PC-9 (cell line): ENCODE data around the gene MARK2. TPM values are rescaled to one million over a fixed set of nuclear protein-coding genes. Genes with fewer than 3 reads are reported as not detected.

Source experiments
- BruUV-seq: library from RNA; stranded (reverse); fragments of 400-500 nt; replicated peaks from 2 replicates; lab custom pipeline; 2021; lab: Mats Ljungman, UMichigan
- CTCF ChIA-PET: fragments of 300-600 bp; sonication (Branson Sonifier 250); formaldehyde crosslinking; loops from one replicate; lab custom pipeline; 2022; ENCODE audit warnings: antibody characterized with exemption; lab: Charles Lee
- POLR2A ChIA-PET: fragments of 300-600 bp; sonication (Branson Sonifier 250); formaldehyde crosslinking; loops from one replicate; lab custom pipeline; 2022; ENCODE audit warnings: antibody characterized with exemption; ENCODE audit not compliant: unreplicated experiment; lab: Charles Lee
- DNase-seq, 2 experiments: peaks; one replicate each; pipeline versions ENCODE4 v3.0.0 to v3.0.0-alpha.2; 2015 to 2022; ENCODE audit warnings: mixed read lengths in 1 of 2
- H2AFZ ChIP-seq: fragments of 200-600 bp; sonication (generic); 2 replicates; pipeline ENCODE4 v1.8.1; 2017; ENCODE audit warnings: antibody characterized with exemption
- H3F3A ChIP-seq: fragments of 200-600 bp; sonication (generic); 2 replicates; pipeline ENCODE4 v1.8.1; 2017; ENCODE audit warnings: antibody characterized with exemption, mild to moderate bottlenecking, low read depth; ENCODE audit not compliant: insufficient read depth
- H3K27ac ChIP-seq: fragments of 200-600 bp; sonication (generic); 2 replicates; pipeline ENCODE4 v1.6.1; 2016; ENCODE audit warnings: mixed run types
- H3K27me3 ChIP-seq: fragments of 200-600 bp; sonication (generic); 2 replicates; pipeline ENCODE4 v1.6.1; 2016; ENCODE audit warnings: low read depth, mixed run types; ENCODE audit not compliant: insufficient read depth
- H3K36me3 ChIP-seq: fragments of 200-600 bp; sonication (generic); 2 replicates; pipeline ENCODE4 v1.6.1; 2016; ENCODE audit warnings: low read depth, mixed run types
- H3K4me1 ChIP-seq: fragments of 200-600 bp; sonication (generic); replicated peaks from 2 replicates; pipeline ENCODE4 v1.6.1; 2016; ENCODE audit warnings: mixed run types; ENCODE audit not compliant: insufficient read depth
- H3K4me2 ChIP-seq: fragments of 200-600 bp; sonication (generic); 2 replicates; pipeline ENCODE4 v1.6.1; 2017; ENCODE audit warnings: mixed run types
- H3K4me3 ChIP-seq: fragments of 200-600 bp; sonication (generic); 2 replicates; pipeline ENCODE4 v1.6.1; 2016; ENCODE audit warnings: mixed run types
- H3K79me2 ChIP-seq: fragments of 200-600 bp; sonication (generic); 2 replicates; pipeline ENCODE4 v1.6.1; 2017; ENCODE audit warnings: low read depth, mixed run types
- H3K9me2 ChIP-seq: fragments of 200-600 bp; sonication (generic); 2 replicates; pipeline ENCODE4 v1.8.1; 2017; ENCODE audit warnings: mild to moderate bottlenecking; ENCODE audit not compliant: insufficient read depth
- H3K9me3 ChIP-seq: fragments of 200-600 bp; sonication (generic); 2 replicates; pipeline ENCODE4 v1.8.1; 2016; ENCODE audit warnings: low read depth; ENCODE audit not compliant: insufficient read depth
- H4K20me1 ChIP-seq: fragments of 200-600 bp; sonication (generic); 2 replicates; pipeline ENCODE4 v1.8.1; 2017; ENCODE audit not compliant: insufficient read depth
- CTCF ChIP-seq: fragments of 200-600 bp; sonication (generic); conservative IDR thresholded peaks from 2 replicates; pipeline ENCODE4 v1.6.1; 2017; ENCODE audit warnings: mixed run types, antibody characterized with exemption, mild to moderate bottlenecking, moderate library complexity
- EZH2 ChIP-seq: fragments of 200-600 bp; sonication (generic); IDR thresholded peaks from 2 replicates; pipeline ENCODE4 v1.8.0; 2017; ENCODE audit warnings: antibody characterized with exemption, low read depth
- intact Hi-C: fragments of 100-400 bp; cut with micrococcal nuclease; formaldehyde crosslinking; loops from one replicate; pipeline ENCODE4 v1.10.0; 2022; ENCODE audit not compliant: unreplicated experiment
- total RNA-seq: library from RNA; stranded (reverse); gene quantifications from 2 replicates; pipeline ENCODE4 v1.2.3, GENCODE V29; 2021

The MARK2 gene
- total RNA-seq, 1 experiment from 2014 or later = 65.0 TPM

GRCh38 chr11:63835158-63835545 is 3.8 kb upstream of the MARK2 start:
- H3K4me2 ChIP-seq = no peak overlapping the region
- BruUV-seq = no TSS peak
- H3K27ac ChIP-seq = no peak overlapping the region
- H3K9me2 ChIP-seq = no peaks in the 10 kb centered on the region
- H3K79me2 ChIP-seq = peaks cover 10% of the 10 kb centered on the region
- ChIA-PET CTCF (interaction anchor here (0.8 to 4.4 kb wide), 2 partner anchors 53 to 110 kb away, joined by 5 to 35 read pairs; no protein-coding TSS in a partner anchor), POLR2A (no interaction called here)
- DNase-seq = no peak
- H3K36me3 ChIP-seq = no peaks in the 10 kb centered on the region
- H3K27me3 ChIP-seq = no peaks in the 10 kb centered on the region
- no peaks in the 10 kb centered on the region for H3K9me3 ChIP-seq
- H3K4me3 ChIP-seq = no peak overlapping the region
- peaks cover 16% of the 10 kb centered on the region for H3K4me1 ChIP-seq
- intact Hi-C loops = loop anchor here (10.0 kb wide), 1 partner anchor 470 kb away; the partner anchor contains the start of genes CATSPERZ and ESRRA
- peaks cover 8% of the 10 kb centered on the region for H4K20me1 ChIP-seq
- no peak overlapping the region for H2AFZ ChIP-seq
- H3F3A ChIP-seq = peaks cover 15% of the 10 kb centered on the region
- TF ChIP-seq EZH2 (no peak), CTCF (no peak)

- H3K4me2 ChIP-seq = peak overlapping the region; percentile 65; the same call in 1 of the 2 replicates
- no peak overlapping the region for H3K27ac ChIP-seq
- CTCF ChIA-PET = interaction anchor here (0.6 to 4.4 kb wide), 6 partner anchors 29 to 125 kb away, joined by 3 to 35 read pairs (median 6); no protein-coding TSS in a partner anchor
- peaks cover 36% of the 10 kb centered on the region for H3K4me1 ChIP-seq
- no peak overlapping the region for H3K4me3 ChIP-seq
- H3K27me3 ChIP-seq = no peaks in the 10 kb centered on the region
- peaks cover 28% of the 10 kb centered on the region for H4K20me1 ChIP-seq
- H3K9me2 ChIP-seq = no peaks in the 10 kb centered on the region
- no peaks in the 10 kb centered on the region for H3K36me3 ChIP-seq
- DNase-seq = peak; percentile 66 to 81
- H2AFZ ChIP-seq = no peak overlapping the region
- peaks cover 28% of the 10 kb centered on the region for H3F3A ChIP-seq
- POLR2A ChIA-PET = no interaction called here
- peaks cover 30% of the 10 kb centered on the region for H3K79me2 ChIP-seq
- peak; percentile 91 for TF ChIP-seq CTCF
- TF ChIP-seq EZH2 = no peak
- no TSS peak for BruUV-seq
- no peaks in the 10 kb centered on the region for H3K9me3 ChIP-seq
- intact Hi-C loops = loop anchor here (1.0 to 10.0 kb wide), 4 partner anchors 35 to 468 kb away; partner anchors contain the start of genes CATSPERZ, ESRRA and ZFTA
Observed at GRCh38 chr11:63837027-63837688, 1.8 kb upstream of the MARK2 start.

- no peak for DNase-seq
- Histone ChIP-seq H3K27ac (0 out of 2 replicates have a peak overlapping the region, but pooled peaks have one; percentile 33), H3K9me3 (no peaks in the 10 kb centered on the region), H3F3A (peaks cover 34% of the 10 kb centered on the region), H4K20me1 (peaks cover 34% of the 10 kb centered on the region), H3K9me2 (no peaks in the 10 kb centered on the region), H3K36me3 (0 out of 2 replicates have a peak, but pooled peaks cover 1% of the 10 kb centered on the region), H3K4me2 (peak overlapping the region; percentile 65; the same call in 1 of the 2 replicates), H3K27me3 (no peaks in the 10 kb centered on the region), H3K79me2 (peaks cover 36% of the 10 kb centered on the region), H3K4me1 (peaks cover 42% of the 10 kb centered on the region), H2AFZ (no peak overlapping the region), H3K4me3 (no peak overlapping the region)
- TF ChIP-seq EZH2 = no peak
- no peak for TF ChIP-seq CTCF
- no TSS peak for BruUV-seq
- CTCF ChIA-PET = interaction anchor here (0.6 to 4.4 kb wide), 5 partner anchors 51 to 124 kb away, joined by 3 to 35 read pairs (median 5); no protein-coding TSS in a partner anchor
- intact Hi-C loops = loop anchor here (1.0 to 10.0 kb wide), 5 partner anchors 35 to 467 kb away; partner anchors contain the start of genes CATSPERZ, ESRRA and ZFTA
- POLR2A ChIA-PET = no interaction called here
Observed at GRCh38 chr11:63837739-63838138, 1.2 kb upstream of the MARK2 start.
